HG03097 (cell line): Measurements from ENCODE around the gene ZNF746.
A peak's percentile ranks its signal among the peaks of the same experiment; 100 is the strongest.
"Not testable (repeated sequence)": the region's sequence is repeated elsewhere in the genome, so short reads cannot be mapped to it uniquely, and the experiment has no call there.

Experiments used
- ATAC-seq: cut with Tn5 transposase; IDR thresholded peaks from one replicate; pipeline ENCODE4 v1.9.1; 2021; ENCODE audit not compliant: unreplicated experiment, low FRiP score

Gene ZNF746

DNA sequence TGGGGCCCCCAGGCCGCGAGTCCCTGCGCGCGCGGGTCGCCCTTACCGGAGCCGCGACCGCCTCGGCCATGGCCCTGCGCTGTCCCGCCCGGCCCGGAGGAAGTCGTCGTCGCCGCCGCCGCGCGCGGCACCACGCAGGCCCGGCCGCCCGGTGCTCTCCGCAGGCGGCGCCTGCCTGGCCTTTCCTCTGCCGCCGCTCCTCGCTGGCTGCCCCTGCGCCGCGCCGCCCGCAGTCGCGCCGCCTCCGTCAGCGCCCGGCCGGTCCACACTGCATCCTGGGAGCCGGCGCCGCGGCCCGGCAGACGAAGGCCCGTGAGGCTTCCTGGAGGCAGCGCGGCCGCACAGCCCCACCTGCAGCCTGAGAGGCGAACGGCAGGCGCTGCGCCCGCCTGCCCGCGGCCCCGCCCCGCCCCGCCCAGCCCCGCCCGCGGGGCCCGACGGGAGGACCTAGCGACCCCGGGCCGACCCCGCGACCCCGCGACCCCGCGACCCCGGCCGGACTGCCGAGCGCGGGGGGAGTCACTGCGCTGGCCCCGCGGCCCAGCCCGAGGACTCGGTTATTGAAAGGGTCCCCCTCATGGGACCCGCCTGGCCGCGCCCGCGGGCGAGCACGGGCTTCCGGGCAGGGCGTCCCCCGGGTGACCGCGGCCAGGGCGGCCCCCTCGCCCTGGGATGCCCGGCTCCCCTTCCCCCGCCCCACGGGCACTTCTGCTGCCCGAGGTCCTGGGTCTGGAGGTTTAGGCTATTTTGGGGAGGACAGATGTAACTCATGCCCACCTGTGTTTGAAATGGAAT, at the start of gene ZNF746:
ZNF746 (minus strand) TSS at position 343 of the 795 bp plus-strand sequence; CDS start at position 70, 273 bp downstream.
- peak; percentile 97 for ATAC-seq

DNA sequence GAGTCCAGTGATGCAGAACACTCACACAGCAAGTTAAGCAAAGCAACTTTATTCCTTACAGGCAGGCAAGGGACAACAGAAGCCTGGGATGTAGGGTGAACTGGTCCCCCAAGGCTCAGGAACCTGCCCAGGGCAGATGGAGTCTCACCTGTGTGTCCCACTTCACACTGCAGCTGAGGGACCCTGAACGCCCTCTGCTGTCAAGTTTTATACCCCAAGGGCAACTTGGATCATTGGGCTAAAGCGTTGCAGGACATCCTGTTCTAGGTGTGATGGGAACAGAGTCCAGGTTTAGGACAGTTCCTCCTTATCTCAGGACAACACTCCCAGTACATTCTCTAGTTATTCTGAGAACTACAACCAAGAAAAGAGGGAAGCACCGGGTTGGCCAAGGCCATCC, 49.5 kb upstream of the ZNF746 start:
- ATAC-seq: no peak

GRCh38 chr7:149546331-149546730, 48.7 kb upstream of the ZNF746 start:
- ATAC-seq: no peak

- ATAC-seq: no peak
These were observed 46.4 kb upstream of the ZNF746 start for GRCh38 chr7:149544028-149544427.

DNA sequence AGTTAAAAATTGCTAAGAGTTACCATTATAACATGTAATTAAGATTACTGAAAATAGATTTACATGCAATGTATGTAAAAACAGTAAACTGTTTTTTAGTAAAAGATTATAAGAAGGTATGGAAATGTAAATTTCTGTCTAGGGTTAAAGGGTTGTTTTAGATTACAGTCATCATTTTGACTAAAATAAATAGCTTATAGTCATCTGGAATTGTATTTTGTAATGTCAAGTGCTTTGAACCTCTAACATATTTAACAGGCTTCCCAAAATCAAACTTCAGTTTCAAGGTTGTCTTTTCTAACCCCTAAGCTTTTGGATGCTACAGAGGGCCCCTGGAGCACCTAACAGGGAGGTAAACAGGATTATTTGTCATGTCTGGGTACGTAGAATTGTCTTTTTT, 35.0 kb upstream of the ZNF746 start:
- ATAC-seq: no peak

- ATAC-seq: no peak
These were observed 31.6 kb upstream of the ZNF746 start for GRCh38 chr7:149529136-149529718.

DNA sequence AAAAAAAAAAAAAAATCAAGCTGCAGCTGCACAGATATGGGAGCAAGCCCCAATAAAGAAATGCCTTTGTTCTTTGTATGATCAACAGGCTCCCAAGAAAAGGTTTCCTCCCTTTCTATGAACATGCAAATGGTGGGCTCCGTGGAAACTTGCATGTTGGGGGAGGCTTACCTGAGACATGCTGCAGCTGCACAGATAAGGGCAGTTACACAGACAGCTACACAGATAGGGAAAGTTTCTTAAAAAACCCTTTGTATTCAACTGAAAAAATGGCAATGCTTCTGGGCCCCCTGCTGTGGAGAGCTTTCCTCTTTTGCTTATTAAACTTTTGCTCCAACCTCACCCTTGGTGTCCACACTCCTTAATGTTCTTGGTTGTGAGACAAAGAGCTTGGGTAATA, 29.8 kb upstream of the ZNF746 start:
- no peak for ATAC-seq

- ATAC-seq: no peak
These were observed 27.7 kb upstream of the ZNF746 start for GRCh38 chr7:149525280-149525679.

DNA sequence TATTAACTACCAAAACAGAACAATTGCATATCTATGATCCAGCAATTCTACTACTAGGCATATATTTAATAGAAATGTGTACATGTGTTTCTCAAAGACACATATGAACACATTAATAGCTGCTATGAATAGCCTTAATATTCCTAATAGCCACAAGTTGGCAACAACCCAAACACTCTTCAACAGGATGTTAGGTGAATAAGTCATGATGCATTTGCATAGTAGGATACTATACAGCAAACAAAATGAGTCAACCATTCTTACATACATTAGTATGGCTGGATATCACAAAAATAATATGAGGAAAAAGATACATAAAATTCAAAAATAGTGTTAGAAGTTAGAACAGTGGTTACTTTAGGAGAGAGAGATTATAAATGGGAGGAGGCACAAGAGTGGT, 26.8 kb upstream of the ZNF746 start:
- ATAC-seq: no peak

GRCh38 chr7:149510248-149510647, 12.6 kb upstream of the ZNF746 start:
- no peak for ATAC-seq

DNA sequence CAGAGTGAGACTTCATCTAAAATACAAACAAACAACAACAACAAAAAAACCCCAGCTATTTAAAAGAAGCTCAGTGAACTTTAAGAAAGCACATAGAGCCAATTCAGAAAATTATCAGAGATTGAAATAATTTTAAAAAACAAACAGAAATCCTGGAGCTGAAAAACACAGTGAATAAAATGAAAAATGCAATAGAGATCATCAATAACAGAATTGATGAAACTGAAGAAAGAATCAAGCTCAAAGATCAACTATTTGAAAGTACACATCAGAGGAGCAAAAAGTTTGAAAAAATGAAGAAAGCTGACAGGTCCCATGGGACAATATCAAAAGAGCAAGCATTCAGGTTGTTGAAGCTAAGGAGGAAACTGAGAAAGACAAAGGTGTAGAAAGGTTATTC, 12.2 kb upstream of the ZNF746 start:
- ATAC-seq: no peak

GRCh38 chr7:149505551-149505950, 7.9 kb upstream of the ZNF746 start:
- no peak for ATAC-seq

DNA sequence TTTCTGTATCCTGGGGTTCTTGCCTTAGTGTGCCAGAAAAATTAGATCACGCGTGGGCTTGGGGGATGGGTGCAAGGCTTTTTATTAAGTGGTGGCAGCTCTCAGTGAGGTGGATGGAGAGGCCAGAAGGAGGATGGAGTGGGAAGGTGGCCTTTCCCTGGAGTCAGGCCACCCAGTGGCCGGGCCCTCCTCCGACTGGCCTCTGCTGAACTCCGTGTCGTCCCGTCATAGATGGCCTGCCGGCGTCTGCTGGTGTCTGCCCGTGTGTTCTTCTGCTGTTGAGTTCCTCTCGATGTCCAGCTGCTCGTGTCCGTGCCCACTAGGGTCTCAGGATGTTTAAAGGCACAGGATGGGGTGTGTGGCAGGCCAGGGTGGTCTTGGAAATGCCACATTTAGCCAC, 4.0 kb upstream of the ZNF746 start:
- no peak for ATAC-seq

DNA sequence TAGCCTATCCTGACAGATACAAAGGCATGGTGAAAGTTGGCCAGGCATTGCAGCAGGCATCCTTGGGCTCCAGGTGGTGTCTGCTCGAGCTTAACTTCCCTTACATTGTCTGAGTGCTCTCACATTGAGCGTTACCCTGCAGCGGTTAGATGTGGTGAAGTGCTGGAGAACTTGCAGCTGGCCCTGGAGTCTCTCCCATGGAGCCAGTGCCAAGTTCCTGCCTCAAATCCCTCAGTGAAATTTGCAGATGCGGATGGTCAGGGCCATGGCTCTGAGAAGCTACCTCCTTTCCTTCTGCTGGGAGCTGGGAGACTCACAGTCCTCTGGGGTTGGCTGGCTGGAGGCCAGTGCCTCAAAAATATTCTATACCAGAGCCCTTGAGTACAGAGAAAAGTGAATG, 3.3 kb upstream of the ZNF746 start:
- no peak for ATAC-seq

- no peak for ATAC-seq
These were observed 2.6 kb upstream of the ZNF746 start for GRCh38 chr7:149500201-149500600.

GRCh38 chr7:149498811-149499210, 1.2 kb upstream of the ZNF746 start:
- ATAC-seq: no peak

DNA sequence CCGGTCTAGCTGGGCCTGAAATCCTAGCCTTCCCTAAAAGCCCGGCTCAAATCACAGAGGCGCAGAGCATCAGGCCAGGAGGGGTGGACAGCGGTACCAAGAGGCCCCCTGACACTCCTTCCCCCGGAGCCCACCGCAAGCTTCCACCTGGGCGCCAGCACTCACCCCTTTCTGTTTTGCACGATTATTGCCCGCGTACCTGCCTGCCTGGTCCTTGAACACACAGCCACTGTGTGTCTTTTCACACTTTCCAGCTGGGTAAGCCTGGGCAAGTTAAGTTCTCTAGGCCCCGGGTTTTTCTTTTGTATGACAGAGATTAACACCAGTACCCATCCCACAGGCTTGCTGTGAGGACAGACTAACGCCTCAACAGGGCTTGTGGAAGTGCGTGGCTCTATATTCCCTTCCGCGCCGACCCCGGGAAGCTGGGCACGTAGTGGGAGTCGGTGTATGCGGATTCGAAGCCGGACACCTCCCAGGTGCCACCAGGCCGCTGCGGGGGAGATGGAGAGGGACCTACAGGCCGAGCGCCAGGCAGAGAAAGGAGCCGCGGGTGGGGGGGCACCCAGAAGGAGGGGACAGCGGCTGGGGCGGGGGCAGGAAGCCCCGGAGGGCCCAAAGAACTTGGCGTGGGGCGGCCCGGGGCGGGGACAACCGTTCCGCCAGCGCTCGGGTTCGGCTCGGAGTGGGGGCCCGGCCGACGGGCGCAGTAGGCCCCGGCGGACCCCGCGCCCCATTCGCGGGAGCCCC, 792 bp downstream of the ZNF746 start:
- ATAC-seq: peak; percentile 22

- no peak for ATAC-seq
These were observed 1.6 kb downstream of the ZNF746 start for GRCh38 chr7:149495785-149496641.

DNA sequence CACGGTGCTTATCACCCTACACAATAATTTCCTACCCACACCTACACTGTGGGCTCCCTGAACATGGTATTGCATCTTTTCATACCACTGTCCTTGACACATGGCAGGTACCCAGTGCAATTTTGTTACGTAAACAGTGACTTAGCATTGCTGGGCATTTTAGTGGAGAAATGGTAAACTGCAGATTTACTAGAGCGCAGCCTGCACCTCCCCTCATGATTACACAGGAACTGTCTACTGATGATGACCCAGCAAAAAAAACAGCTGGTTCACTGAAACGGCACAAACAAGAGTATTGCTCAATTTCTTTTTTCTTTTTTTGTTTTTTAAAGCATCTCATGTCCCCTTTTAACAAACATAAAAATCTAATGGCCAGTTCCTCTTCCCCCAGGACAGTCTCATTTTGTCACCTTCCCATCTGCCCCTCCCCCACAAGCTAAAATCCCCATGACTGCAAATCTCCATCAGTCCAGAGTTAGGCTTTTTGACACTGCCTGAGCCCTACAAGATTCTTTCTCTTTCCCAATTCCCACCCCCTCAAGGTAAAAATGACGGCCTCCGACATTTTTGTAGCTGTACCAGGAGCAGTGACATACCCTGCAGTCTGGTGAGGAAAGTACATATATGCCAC, 2.8 kb downstream of the ZNF746 start:
- no peak for ATAC-seq

- not testable (repeated sequence) for ATAC-seq
These were observed 3.6 kb downstream of the ZNF746 start for GRCh38 chr7:149493975-149494374.
